Measurements from ENCODE around the gene ALKBH1. TPM values are rescaled to one million over a fixed set of nuclear protein-coding genes. Genes with fewer than 3 reads are reported as not detected.

Gene ALKBH1
- total and polyA plus RNA-seq, 2 of the 13 experiments (the other 11 are each of a cell fraction or from before 2014, with no cell fraction given), result 12.5 to 14.3 TPM

DNA sequence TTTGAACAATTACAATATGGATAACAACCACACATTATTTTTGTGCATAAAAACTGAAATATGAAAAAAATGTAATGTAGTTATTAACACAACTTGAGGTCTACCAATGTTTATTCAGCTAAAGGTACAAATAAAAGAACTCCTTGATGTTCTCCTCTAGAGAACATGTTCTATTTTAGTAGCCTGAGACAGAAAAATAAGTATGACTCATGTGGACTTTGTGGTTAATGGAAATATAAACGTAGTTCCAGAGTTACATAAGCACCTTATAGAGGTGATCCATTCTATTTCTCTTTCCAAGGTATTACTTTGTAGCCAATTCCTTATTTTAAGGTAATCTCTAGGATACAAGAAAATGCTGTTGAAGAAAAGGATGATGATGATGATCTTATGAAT lies 25.7 kb downstream of the ALKBH1 start (continued):
- TF ChIP-seq, protein P1, sequence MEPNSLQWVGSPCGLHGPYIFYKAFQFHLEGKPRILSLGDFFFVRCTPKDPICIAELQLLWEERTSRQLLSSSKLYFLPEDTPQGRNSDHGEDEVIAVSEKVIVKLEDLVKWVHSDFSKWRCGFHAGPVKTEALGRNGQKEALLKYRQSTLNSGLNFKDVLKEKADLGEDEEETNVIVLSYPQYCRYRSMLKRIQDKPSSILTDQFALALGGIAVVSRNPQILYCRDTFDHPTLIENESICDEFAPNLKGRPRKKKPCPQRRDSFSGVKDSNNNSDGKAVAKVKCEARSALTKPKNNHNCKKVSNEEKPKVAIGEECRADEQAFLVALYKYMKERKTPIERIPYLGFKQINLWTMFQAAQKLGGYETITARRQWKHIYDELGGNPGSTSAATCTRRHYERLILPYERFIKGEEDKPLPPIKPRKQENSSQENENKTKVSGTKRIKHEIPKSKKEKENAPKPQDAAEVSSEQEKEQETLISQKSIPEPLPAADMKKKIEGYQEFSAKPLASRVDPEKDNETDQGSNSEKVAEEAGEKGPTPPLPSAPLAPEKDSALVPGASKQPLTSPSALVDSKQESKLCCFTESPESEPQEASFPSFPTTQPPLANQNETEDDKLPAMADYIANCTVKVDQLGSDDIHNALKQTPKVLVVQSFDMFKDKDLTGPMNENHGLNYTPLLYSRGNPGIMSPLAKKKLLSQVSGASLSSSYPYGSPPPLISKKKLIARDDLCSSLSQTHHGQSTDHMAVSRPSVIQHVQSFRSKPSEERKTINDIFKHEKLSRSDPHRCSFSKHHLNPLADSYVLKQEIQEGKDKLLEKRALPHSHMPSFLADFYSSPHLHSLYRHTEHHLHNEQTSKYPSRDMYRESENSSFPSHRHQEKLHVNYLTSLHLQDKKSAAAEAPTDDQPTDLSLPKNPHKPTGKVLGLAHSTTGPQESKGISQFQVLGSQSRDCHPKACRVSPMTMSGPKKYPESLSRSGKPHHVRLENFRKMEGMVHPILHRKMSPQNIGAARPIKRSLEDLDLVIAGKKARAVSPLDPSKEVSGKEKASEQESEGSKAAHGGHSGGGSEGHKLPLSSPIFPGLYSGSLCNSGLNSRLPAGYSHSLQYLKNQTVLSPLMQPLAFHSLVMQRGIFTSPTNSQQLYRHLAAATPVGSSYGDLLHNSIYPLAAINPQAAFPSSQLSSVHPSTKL (CRISPR knock-in tag; IDR thresholded peaks at IDR 0.05), result 0 out of 2 replicates have a peak, but pooled peaks have one; percentile 4

DNA sequence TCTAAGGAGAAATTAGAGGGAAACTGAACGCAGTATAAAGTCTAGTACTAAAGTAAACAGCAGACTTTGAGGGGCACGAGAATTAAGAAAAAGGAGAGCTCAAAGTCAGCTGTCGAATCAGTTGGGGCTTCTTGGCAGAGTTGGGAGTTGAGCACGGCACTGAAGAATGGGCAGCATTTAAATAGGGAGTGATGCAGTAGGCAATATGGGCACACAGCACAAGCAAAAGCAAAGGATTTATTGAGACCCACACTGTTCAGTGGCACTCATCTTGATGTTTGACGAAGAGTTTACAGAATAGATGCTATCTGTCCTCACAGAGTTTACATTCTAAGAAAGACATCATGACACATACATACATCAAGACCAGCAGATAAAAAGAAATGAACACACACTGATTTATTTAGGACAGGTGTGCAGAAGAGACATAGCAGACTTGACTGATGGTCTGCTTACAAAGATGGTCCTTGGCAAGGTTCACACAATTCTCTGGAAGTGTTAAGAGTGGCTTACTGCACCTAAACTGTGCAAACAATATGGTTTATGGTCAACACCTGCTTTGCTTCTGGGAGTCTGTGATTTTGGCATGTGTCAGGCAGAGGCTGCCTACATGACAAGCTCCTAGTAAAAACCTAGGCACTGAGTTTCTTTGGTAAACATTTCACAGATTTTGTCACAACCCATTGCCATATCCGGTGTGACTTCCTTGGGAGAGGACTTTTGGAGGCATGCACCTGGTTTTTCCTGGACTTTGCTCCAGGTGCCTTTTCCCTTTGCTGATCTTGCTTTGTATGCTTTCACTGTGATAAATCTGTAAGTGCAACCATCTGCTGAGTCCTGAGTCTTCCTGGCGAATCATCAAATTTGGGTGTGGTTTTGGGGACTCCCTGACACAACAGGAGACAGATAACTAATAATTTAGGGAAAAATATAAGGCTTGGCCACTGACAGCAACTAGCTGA lies 26.3 kb downstream of the ALKBH1 start:
- Histone ChIP-seq H3K36me3 (replicated peaks in 1 of 2; ENCODE audit: control insufficient read depth in 1 of 2, insufficient read depth in 2 of 2, low read length in 2 of 2) (peaks cover 3 to 10% of the 10 kb centered on the region in 2 experiments; a peak in 1 of 5 replicates), H3K27ac (ENCODE audit: extremely low read length, insufficient read depth, low read length) (peak overlapping the region; percentile 36), H3K4me2 (ENCODE audit: low read depth, low read length) (peak overlapping the region; percentile 31), H2AFZ (ENCODE audit: low read length) (no peak overlapping the region), H3K27me3 (ENCODE audit: control insufficient read depth in 1 of 2, insufficient read depth in 2 of 2, low read length in 2 of 2) (no peaks in the 10 kb centered on the region), H3K9ac (ENCODE audit: insufficient read depth, low read depth, low read length) (no peak overlapping the region), H3K4me3 (replicated peaks in 1 of 3; ENCODE audit: insufficient read depth in 1 of 3, low read depth in 2 of 3, low read length in 3 of 3) (no peak overlapping the region), H4K20me1 (ENCODE audit: insufficient read depth, low read length) (no peaks in the 10 kb centered on the region), H3K9me3 (ENCODE audit: low read length) (no peaks in the 10 kb centered on the region), H3K79me2 (ENCODE audit: insufficient read depth, low read length) (no peaks in the 10 kb centered on the region), H3K4me1 (ENCODE audit: insufficient read depth, low read length) (peaks cover 18% of the 10 kb centered on the region)
- ChIA-PET CTCF (ENCODE audit: low intra/inter-chr PET ratio, low total read pairs) (no interaction called here), POLR2A (interaction anchor here (1.0 kb wide), 1 partner anchor 28 kb away, joined by 3 read pairs; no protein-coding TSS in a partner anchor)
- FAIRE-seq, result peak; percentile 47
- DNase-seq (ENCODE audit: low spot score), result peak; percentile 60
- 52% methylated on average over 7 of the region's 7 CpGs for WGBS (ENCODE audit: low lambda C conversion rate)
- ATAC-seq, result peak; percentile 50
- no TSS peak for BruUV-seq (replicated peaks)
- intact Hi-C loops (cut with micrococcal nuclease; ENCODE audit: unreplicated experiment), result no loop called here
- in situ Hi-C loops (cut with HindIII; ENCODE audit: extremely low pct_ligation_motif_present, low pct_unique_long_range_greater_than_20kb), result no loop called here
- TF ChIP-seq ELF3 (CRISPR knock-in tag; IDR thresholded peaks at IDR 0.05), result peak; percentile 38; the same call in 1 of the 2 replicates
- no peak for TF ChIP-seq GATAD1 (CRISPR knock-in tag; IDR thresholded peaks at IDR 0.05)
- TF ChIP-seq HMG20A (CRISPR knock-in tag; IDR thresholded peaks at IDR 0.05; ENCODE audit: borderline replicate concordance), result peak; percentile 48; the same call in 1 of the 2 replicates
- TF ChIP-seq, protein P1 (CRISPR knock-in tag; IDR thresholded peaks at IDR 0.05), result no peak
- peak; percentile 35; the same call in 1 of the 2 replicates for TF ChIP-seq MAFF (IDR thresholded peaks at IDR 0.05; ENCODE audit: low read depth, low read length)
- TF ChIP-seq, protein P2, sequence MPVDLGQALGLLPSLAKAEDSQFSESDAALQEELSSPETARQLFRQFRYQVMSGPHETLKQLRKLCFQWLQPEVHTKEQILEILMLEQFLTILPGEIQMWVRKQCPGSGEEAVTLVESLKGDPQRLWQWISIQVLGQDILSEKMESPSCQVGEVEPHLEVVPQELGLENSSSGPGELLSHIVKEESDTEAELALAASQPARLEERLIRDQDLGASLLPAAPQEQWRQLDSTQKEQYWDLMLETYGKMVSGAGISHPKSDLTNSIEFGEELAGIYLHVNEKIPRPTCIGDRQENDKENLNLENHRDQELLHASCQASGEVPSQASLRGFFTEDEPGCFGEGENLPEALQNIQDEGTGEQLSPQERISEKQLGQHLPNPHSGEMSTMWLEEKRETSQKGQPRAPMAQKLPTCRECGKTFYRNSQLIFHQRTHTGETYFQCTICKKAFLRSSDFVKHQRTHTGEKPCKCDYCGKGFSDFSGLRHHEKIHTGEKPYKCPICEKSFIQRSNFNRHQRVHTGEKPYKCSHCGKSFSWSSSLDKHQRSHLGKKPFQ (CRISPR knock-in tag; IDR thresholded peaks at IDR 0.05; ENCODE audit: insufficient replicate concordance), result peak; percentile 92
- 0 out of 2 replicates have a peak, but pooled peaks have one; percentile 59 for TF ChIP-seq GFI1 (CRISPR knock-in tag; IDR thresholded peaks at IDR 0.05; ENCODE audit: borderline replicate concordance)
- TF ChIP-seq EP300 (IDR thresholded peaks at IDR 0.05; ENCODE audit: low read depth in 2 of 2, low read length in 2 of 2), result peak in 1 of 2 experiments; percentile 13; a peak in 1 of 4 replicates
- TF ChIP-seq EP300 (CRISPR knock-in tag; IDR thresholded peaks at IDR 0.05; ENCODE audit: borderline replicate concordance), result no peak
- no peak for TF ChIP-seq DR1 (CRISPR knock-in tag; IDR thresholded peaks at IDR 0.05)
